Measurements from ENCODE around the gene SF3B2. TPM values are rescaled to one million over a fixed set of nuclear protein-coding genes. Genes with fewer than 3 reads are reported as not detected.
"Not testable (repeated sequence)": the region's sequence is repeated elsewhere in the genome, so short reads cannot be mapped to it uniquely, and the experiment has no call there.

Gene SF3B2
- total RNA-seq, 2 donors from 2014 or later, result 222 to 223 TPM

DNA sequence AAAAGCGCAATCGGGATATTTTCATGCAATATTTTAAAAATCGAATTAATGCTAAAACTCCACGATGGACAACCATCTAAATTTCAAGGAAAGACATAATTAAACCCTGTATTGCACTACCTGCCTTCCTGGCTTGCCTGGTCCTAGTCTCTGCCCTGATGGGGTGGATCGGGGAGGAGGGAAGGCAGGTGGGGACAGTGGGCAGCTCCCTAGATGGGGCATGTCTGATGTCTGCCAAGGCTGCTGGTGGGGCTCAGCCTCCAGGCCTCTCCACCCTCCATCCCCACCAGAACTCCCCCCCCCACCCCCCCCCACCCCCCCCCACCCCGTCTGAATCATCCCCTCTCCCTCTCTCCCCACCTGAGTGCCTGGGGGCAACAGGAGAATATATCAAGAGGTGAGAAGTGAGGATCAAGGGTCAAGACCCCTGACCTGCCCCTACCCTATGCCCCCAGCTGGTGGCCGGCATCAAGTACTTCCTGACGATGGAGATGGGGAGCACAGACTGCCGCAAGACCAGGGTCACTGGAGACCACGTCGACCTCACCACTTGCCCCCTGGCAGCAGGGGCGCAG is 39.7 kb upstream of the SF3B2 start:
- Mint-ChIP-seq H3K36me3 (ENCODE audit: insufficient read depth in 2 of 2) (no peaks in the 10 kb centered on the region), H3K4me3 (peak overlapping the region in 1 of 2 donors; percentile 58), H3K4me1 (ENCODE audit: low read depth) (peaks cover 4% of the 10 kb centered on the region), H3K27me3 (ENCODE audit: low read depth) (peaks cover 21% of the 10 kb centered on the region), H3K9me3 (no peaks in the 10 kb centered on the region), H3K27ac (no peak overlapping the region)
- no peak for DNase-seq
- ATAC-seq (replicated peaks in 1 of 2), result no peak

DNA sequence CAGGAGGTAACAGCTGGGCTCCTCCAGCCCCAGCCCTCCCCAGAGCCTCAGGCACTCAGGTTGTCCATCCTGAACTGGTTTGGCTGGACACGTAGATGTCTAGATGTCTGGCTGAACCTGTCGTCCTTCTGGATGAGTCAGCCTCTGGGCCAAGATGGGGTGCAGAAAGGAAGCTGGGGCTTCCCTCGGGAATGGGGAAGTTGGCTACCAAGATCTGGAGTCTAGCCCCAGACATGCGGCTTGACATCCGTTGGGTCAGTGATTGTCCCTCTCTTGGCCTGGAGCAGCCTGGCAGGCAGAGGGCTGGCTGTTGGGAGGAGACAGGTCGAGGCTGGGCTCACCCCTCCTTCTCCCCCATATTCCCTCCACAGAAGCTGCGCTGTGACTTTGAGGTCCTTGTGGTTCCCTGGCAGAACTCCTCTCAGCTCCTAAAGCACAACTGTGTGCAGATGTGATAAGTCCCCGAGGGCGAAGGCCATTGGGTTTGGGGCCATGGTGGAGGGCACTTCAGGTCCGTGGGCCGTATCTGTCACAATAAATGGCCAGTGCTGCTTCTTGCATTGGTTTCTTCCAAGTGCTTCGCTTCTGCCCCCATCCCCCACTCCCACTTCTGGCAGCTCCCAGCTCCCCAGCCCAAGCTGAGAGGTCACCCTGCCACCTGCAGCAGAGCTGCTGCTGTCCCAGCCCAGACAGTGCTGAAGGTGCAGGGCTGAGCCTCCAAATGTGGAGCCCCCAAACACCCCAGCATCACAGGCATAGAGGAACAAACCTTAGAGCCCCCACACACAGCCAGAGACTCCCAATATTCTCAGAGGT is 39.0 kb upstream of the SF3B2 start:
- Mint-ChIP-seq H3K4me3 (no peak overlapping the region), H3K27ac (no peak overlapping the region), H3K36me3 (ENCODE audit: insufficient read depth in 2 of 2) (no peaks in the 10 kb centered on the region), H3K4me1 (ENCODE audit: low read depth) (peaks cover 7% of the 10 kb centered on the region), H3K27me3 (ENCODE audit: low read depth) (peaks cover 21% of the 10 kb centered on the region), H3K9me3 (no peaks in the 10 kb centered on the region)
- no peak for ATAC-seq (replicated peaks in 1 of 2)
- no peak for DNase-seq

DNA sequence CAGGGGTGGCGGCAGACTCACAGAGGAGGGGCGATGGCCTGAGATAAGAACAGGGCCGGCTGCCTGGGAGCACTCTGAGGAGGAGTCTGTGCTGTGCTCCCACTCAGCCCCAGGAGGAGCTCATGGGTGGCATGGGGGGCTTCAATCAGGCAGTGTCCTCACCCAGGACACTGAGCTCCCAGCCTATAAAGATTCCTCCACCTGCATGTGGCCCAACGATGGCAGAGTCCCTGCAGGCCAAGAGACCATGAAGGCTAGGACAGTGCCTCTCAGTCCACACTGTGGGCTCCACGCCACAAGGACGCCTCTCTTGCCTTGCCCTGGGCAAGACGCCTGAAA is 38.4 kb upstream of the SF3B2 start:
- ATAC-seq (replicated peaks in 1 of 2), result no peak
- no peak overlapping the region for H3K4me3 Mint-ChIP-seq
- DNase-seq, result no peak
- H3K4me1 Mint-ChIP-seq (ENCODE audit: low read depth), result peaks cover 7% of the 10 kb centered on the region
- no peaks in the 10 kb centered on the region for H3K36me3 Mint-ChIP-seq (ENCODE audit: insufficient read depth in 2 of 2)
- H3K27ac Mint-ChIP-seq, result no peak overlapping the region
- H3K27me3 Mint-ChIP-seq (ENCODE audit: low read depth), result peaks cover 21% of the 10 kb centered on the region
- no peaks in the 10 kb centered on the region for H3K9me3 Mint-ChIP-seq

DNA sequence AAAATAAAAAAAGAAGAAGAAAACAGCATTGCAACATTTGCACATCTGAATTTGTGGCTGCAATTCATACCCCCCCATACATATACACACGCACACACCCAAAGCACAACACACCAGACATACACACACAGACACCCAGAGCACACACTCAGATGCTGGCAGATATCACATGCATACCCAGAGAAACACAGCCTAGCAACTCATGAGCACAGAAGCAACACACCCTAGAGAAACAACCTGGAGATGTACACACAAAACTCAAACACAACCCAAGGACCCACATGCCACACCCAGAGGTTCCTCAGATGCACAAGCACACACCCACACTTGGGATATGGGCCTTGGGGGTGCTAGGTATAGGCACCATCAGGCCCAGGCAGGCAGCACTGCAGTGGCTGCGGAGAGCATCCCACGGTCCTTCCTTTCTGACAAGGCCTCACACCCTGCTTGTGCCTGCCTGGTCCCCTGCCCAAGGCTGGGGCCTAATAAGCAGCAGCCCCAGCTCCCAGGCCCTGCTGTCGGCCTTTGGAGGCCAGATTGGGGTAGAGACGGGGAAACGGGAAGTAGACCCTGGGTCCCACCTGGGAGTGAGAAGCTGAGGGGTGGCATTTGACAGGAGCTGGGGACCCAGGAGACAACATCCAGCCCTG is 37.2 kb upstream of the SF3B2 start:
- H3K36me3 Mint-ChIP-seq (ENCODE audit: insufficient read depth in 2 of 2), result no peaks in the 10 kb centered on the region
- no peak overlapping the region for H3K4me3 Mint-ChIP-seq
- no peak for ATAC-seq (replicated peaks in 1 of 2)
- no peak for DNase-seq
- peaks cover 7% of the 10 kb centered on the region for H3K4me1 Mint-ChIP-seq (ENCODE audit: low read depth)
- H3K27me3 Mint-ChIP-seq (ENCODE audit: low read depth), result peaks cover 21% of the 10 kb centered on the region
- H3K9me3 Mint-ChIP-seq, result no peaks in the 10 kb centered on the region
- no peak overlapping the region for H3K27ac Mint-ChIP-seq

DNA sequence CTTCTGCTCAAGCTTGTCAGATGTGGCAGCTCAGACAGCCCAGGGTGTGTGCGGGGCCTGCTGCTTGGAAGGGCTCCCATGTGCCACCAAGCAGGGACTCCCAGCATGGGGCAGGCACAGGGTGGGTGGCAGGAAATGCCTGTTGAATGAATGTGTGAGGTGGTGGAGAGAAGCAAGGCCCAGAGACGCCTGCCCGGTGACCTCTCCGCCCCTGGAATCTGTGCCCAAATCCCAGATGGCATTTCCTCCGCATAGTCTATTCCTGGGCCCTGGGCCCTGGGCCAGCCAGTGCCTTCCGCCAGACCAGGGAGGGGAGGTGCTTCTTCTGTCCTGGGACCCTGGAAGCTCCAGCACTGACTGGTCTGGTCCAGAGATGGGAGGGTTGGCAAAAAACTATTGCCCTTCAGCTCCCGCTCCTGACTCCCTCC is 36.7 kb upstream of the SF3B2 start:
- Mint-ChIP-seq H3K36me3 (ENCODE audit: insufficient read depth in 2 of 2) (no peaks in the 10 kb centered on the region), H3K4me1 (ENCODE audit: low read depth) (peaks cover 7% of the 10 kb centered on the region), H3K27ac (no peak overlapping the region), H3K4me3 (no peak overlapping the region), H3K27me3 (ENCODE audit: low read depth) (peaks cover 17% of the 10 kb centered on the region), H3K9me3 (no peaks in the 10 kb centered on the region)
- no peak for DNase-seq
- ATAC-seq (replicated peaks in 1 of 2), result no peak

DNA sequence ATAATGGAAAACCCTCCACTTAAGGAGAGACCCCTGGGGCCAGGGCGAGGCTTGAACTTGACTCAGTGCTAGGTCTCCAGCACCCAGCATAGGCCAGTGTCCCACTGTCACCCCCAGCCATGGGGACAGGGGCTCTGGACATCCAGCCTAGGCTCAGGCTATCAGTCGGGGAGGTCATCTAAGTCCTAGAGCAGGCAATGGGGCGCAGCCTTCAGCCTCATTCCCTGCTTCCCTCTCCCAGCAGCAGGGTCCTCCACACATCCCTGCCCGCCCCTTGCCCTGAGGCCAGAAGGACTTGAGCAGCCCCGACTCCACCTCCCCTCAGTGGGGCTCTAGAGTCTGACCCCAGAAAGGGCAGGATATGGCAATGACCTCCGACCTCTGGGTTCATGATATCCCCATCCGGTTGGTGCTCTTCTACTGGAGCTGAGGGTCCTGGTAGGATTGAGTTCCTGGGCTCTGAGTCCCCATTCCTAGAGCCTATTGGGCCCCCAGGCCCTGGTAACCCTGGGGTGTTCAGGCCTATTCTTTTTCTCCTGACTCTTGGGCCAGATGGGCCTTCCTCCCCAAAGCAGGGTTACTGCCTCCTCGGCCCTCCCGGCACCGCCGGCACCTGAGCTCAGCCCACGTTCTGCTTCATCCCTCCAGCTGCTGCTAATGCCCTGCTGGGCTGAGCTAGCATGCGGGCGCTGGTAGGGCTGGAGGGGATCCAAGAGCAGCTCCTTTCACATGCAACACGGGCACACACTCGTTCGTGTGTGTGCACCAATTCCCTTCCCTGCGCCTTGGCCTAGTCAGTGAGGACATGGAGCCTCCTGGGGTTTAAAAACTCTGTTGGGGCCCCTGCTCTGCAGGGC is 36.0 kb upstream of the SF3B2 start:
- Mint-ChIP-seq H3K36me3 (ENCODE audit: insufficient read depth in 2 of 2) (no peaks in the 10 kb centered on the region), H3K27ac (no peak overlapping the region), H3K4me1 (ENCODE audit: low read depth) (peaks cover 7% of the 10 kb centered on the region), H3K9me3 (no peaks in the 10 kb centered on the region), H3K27me3 (ENCODE audit: low read depth) (peaks cover 16% of the 10 kb centered on the region), H3K4me3 (no peak overlapping the region)
- ATAC-seq (replicated peaks in 1 of 2) (no peak), DNase-seq (no peak)

DNA sequence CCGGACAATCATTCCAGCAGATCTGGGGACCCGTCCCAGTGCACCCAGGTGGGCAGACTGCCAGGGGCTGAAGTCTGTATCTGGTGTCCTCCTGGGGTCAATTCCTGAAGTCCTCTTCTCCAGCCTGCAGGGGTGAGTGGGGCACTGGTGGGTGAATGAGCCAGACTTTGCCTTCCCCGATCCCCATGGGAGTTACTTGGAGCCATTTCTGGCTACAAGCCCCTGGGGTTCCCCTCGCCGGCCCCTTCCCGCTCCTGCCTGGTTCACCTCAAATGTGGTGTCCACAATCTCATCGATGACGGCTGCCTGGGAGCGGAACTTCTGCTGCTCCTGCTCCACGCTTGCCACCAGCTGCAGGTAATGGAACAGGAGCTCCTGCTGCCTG is 35.4 kb upstream of the SF3B2 start:
- Mint-ChIP-seq H3K4me1 (ENCODE audit: low read depth) (peaks cover 7% of the 10 kb centered on the region), H3K27ac (no peak overlapping the region), H3K9me3 (no peaks in the 10 kb centered on the region), H3K4me3 (no peak overlapping the region), H3K36me3 (ENCODE audit: insufficient read depth in 2 of 2) (no peaks in the 10 kb centered on the region), H3K27me3 (ENCODE audit: low read depth) (peaks cover 16% of the 10 kb centered on the region)
- ATAC-seq (replicated peaks in 1 of 2), result no peak
- no peak for DNase-seq

DNA sequence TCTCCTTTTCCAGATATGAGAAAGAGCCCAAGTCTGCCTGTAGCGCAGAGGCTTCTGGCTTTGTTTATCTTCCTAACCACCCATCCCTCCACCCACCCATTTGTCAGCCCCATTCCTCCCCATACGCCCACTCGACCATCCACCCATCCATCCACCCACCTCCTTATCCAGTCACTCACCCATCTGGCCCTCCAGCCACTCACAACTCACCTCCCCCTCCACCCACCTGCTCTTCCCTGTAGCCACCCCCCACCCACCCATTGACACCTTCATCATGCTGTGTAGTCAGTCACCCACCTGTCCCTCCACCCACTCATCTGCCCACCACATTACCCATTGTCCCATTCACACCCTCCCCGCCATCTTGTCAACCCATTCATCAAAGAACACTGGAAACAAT is 34.8 kb upstream of the SF3B2 start:
- Mint-ChIP-seq H3K27me3 (ENCODE audit: low read depth) (peaks cover 16% of the 10 kb centered on the region), H3K36me3 (ENCODE audit: insufficient read depth in 2 of 2) (no peaks in the 10 kb centered on the region), H3K4me1 (ENCODE audit: low read depth) (peaks cover 7% of the 10 kb centered on the region), H3K4me3 (no peak overlapping the region), H3K9me3 (no peaks in the 10 kb centered on the region), H3K27ac (no peak overlapping the region)
- no peak for ATAC-seq (replicated peaks in 1 of 2)
- DNase-seq, result no peak

DNA sequence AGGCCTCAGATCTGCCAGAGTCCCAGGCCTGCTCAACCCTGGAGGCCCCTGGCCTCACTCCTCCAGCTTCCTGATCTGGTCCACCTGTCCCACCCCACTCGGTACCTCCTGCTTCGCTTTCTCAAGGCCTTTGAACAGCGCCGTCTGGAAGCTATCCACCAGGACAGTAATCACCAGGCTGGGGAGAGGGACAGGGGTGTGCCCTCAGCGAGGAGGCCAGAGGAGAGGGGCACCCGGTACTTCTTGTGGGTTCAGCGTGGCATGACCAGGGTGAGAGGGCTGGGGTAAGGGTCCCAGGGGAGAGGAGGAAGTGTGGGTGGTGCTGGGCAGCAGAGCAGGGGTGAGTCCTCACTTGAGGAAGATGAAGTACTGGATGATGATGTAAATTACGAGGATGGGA is 32.0 kb upstream of the SF3B2 start:
- H3K27ac Mint-ChIP-seq, result no peak overlapping the region
- peaks cover 12% of the 10 kb centered on the region for H3K4me1 Mint-ChIP-seq (ENCODE audit: low read depth)
- ATAC-seq (replicated peaks in 1 of 2), result no peak
- DNase-seq, result no peak
- H3K36me3 Mint-ChIP-seq (ENCODE audit: insufficient read depth in 2 of 2), result no peaks in the 10 kb centered on the region
- peaks cover 7% of the 10 kb centered on the region for H3K27me3 Mint-ChIP-seq (ENCODE audit: low read depth)
- H3K4me3 Mint-ChIP-seq, result no peak overlapping the region
- H3K9me3 Mint-ChIP-seq, result no peaks in the 10 kb centered on the region

DNA sequence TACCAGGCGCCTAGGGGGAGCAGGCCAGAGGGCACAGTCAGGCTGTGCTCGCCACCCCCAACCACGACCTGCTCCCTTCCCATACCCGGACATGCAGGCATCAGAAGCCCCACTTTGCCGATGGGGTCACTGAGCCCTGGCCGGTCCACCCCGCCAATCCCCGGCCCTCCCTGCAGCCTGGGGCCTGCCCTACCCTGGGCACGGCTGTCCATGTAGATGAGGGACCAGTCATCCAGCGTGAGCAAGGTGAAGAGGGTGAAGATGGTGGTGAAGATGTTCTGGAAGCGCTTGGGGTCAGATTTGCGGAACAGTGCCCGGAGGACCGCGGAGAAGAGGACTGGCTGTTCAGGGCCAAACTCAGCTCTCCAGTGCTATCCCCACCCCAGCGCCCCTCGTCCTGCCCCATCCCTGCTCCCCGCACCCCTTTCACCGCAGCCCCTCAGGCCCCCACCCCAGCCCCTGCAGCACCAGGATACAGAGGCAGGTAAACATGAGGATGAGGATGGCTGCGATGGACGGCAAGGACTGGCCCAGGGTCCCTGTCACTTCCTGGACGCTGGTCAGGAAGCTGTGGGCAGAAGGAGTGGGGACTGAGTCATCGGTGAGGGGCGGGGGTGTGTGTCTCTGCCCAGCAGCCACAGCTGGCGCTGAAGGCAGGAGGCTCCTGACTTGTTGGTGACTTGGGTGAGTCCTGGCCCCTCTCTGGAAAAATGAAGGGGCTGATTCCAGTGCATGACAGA is 31.4 kb upstream of the SF3B2 start:
- DNase-seq (peak; percentile 63 to 65), ATAC-seq (replicated peaks in 1 of 2) (peak; percentile 59 to 87)
- peaks cover 7% of the 10 kb centered on the region for H3K27me3 Mint-ChIP-seq (ENCODE audit: low read depth)
- no peaks in the 10 kb centered on the region for H3K9me3 Mint-ChIP-seq
- peak overlapping the region in 1 of 2 donors; percentile 34 for H3K4me3 Mint-ChIP-seq
- H3K4me1 Mint-ChIP-seq (ENCODE audit: low read depth), result peaks cover 12% of the 10 kb centered on the region
- H3K27ac Mint-ChIP-seq, result no peak overlapping the region
- no peaks in the 10 kb centered on the region for H3K36me3 Mint-ChIP-seq (ENCODE audit: insufficient read depth in 2 of 2)

DNA sequence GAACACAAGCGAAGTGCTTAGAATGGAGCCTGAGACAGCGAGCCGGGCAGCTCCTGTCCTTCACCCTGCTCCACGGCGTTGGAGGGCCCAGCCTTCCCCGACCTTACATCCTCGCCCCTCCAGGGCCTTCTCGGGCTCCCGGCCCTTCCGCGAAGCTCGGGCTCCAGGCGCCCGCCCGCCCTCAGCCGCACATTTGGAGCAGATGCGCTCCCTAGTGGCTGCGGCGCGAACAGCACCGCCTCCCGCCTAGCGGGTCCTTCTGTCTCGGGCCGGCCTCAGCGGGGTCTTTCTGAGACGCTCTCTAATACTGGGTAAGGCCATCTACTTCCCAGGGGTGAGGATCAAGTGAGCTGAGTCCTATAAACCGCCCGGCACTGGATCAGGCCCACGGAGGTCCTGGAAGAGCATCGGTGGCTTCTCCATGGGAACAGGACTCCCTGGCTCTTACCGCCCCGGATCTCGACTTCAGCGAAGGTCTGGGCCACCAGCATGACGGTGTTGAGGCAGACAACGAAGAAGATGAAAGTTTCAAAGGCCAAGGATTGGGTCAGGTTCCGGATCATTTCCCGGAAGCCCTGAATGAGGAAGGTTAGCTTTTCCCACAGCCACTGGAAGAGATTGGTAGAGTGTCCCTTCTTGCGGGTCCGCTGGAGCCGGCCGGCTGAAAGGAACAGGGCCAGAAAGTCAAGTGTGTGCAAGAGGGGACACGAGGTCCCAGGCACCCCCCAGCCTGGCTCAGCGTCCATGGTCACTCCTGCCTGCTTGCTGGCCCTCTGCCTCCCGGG is 29.6 kb upstream of the SF3B2 start:
- no peak overlapping the region for H3K27ac Mint-ChIP-seq
- H3K4me3 Mint-ChIP-seq, result peak overlapping the region; percentile 67 to 76
- peak; percentile 84 to 88 for ATAC-seq (replicated peaks in 1 of 2)
- H3K9me3 Mint-ChIP-seq, result no peaks in the 10 kb centered on the region
- peaks cover 7% of the 10 kb centered on the region for H3K4me1 Mint-ChIP-seq (ENCODE audit: low read depth)
- no peaks in the 10 kb centered on the region for H3K36me3 Mint-ChIP-seq (ENCODE audit: insufficient read depth in 2 of 2)
- peak; percentile 80 to 88 for DNase-seq
- peaks cover 7% of the 10 kb centered on the region for H3K27me3 Mint-ChIP-seq (ENCODE audit: low read depth)

DNA sequence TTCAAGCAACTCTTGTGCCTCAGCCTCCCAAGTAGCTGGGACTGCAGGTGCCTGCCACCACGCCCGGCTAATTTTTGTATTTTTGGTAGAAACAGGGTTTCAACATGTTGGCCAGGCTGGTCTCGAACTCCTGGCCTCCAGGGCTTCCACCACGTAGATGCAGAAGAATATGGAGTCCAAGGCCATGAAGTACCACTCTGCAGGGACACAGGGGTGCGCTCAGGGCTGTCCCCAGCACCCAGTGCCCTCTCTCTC is 29.1 kb upstream of the SF3B2 start:
- H3K27ac Mint-ChIP-seq, result not testable (repeated sequence)

More for the DNA sequence above, 29.1 kb upstream of the SF3B2 start:
- H3K36me3 Mint-ChIP-seq (ENCODE audit: insufficient read depth in 2 of 2); DNase-seq; H3K4me1 Mint-ChIP-seq (ENCODE audit: low read depth); H3K4me3 Mint-ChIP-seq; H3K9me3 Mint-ChIP-seq; ATAC-seq (replicated peaks in 1 of 2); H3K27me3 Mint-ChIP-seq (ENCODE audit: low read depth): not testable (repeated sequence)

Data from activated T-cell treated with anti-CD3 and anti-CD28 coated beads, Interleukin-2, amount 50 U/mL, for 72 hours (primary cell).